ENCODE measurements around the gene TRPV6. TPM values are rescaled to one million over a fixed set of nuclear protein-coding genes. Genes with fewer than 3 reads are reported as not detected.

The TRPV6 gene
- total and polyA plus RNA-seq, 2 experiments from 2014 or later, result 0.08 to 0.80 TPM

DNA sequence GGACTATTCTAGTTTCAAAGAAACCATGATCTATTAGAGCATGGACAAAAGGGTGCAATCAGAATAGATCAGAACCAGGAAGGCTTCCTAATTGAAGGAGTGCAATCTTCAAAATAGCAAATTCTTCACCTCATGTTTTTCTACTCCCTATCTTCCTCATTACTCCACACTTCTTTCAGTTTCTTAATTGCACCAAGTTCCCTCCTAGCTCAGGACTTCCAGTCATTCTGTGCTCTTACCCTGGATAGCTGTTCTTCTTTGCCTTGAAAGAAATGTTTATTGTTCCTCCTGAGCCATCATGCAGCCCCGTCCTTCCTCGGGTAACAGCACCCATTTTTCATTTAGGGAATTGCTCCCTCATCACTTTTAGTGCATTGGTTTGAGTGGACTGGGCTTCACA, 24.9 kb upstream of the TRPV6 start:
- no peak overlapping the region for H3K4me2 ChIP-seq
- peaks cover 14% of the 10 kb centered on the region for H3K9me2 ChIP-seq (ENCODE audit: insufficient read depth)
- H3K27me3 Mint-ChIP-seq (ENCODE audit: insufficient read depth, low read depth, poor library complexity), result peaks cover 8% of the 10 kb centered on the region
- H2AFZ ChIP-seq, result no peak overlapping the region
- no peaks in the 10 kb centered on the region for H3K36me3 ChIP-seq (ENCODE audit: insufficient read depth)
- TF ChIP-seq EZH2phosphoT487 (IDR thresholded peaks at IDR 0.05; ENCODE audit: unreplicated experiment), result no peak
- TF ChIP-seq POLR2AphosphoS5 (IDR thresholded peaks at IDR 0.05; ENCODE audit: low read depth), result no peak
- no peak for TF ChIP-seq NANOG (IDR thresholded peaks at IDR 0.05; ENCODE audit: borderline replicate concordance)
- H3K79me2 ChIP-seq (replicated peaks; ENCODE audit: insufficient read depth), result no peaks in the 10 kb centered on the region
- no peak overlapping the region for H3K27ac Mint-ChIP-seq
- H4K20me1 ChIP-seq (replicated peaks; ENCODE audit: insufficient read depth), result no peaks in the 10 kb centered on the region
- peaks cover 5% of the 10 kb centered on the region; the same call in 2 of the 3 replicates for H3K36me3 Mint-ChIP-seq (ENCODE audit: low read depth)
- H3K9me3 Mint-ChIP-seq, result peaks cover 17% of the 10 kb centered on the region
- H3K27me3 ChIP-seq (ENCODE audit: insufficient read depth), result no peaks in the 10 kb centered on the region
- peaks cover 2% of the 10 kb centered on the region; the same call in 1 of the 3 replicates for H3K4me1 Mint-ChIP-seq
- no peak overlapping the region for H3K27ac ChIP-seq (ENCODE audit: low read depth)
- no peaks in the 10 kb centered on the region for H3K4me1 ChIP-seq (ENCODE audit: insufficient read depth)
- DNase-seq (ENCODE audit: low spot score) (no peak), ATAC-seq (no peak)
- H3K4me3 Mint-ChIP-seq, result no peak overlapping the region
- H3K4me3 ChIP-seq, result no peak overlapping the region
- H3F3A ChIP-seq (replicated peaks; ENCODE audit: low read depth), result no peaks in the 10 kb centered on the region

DNA sequence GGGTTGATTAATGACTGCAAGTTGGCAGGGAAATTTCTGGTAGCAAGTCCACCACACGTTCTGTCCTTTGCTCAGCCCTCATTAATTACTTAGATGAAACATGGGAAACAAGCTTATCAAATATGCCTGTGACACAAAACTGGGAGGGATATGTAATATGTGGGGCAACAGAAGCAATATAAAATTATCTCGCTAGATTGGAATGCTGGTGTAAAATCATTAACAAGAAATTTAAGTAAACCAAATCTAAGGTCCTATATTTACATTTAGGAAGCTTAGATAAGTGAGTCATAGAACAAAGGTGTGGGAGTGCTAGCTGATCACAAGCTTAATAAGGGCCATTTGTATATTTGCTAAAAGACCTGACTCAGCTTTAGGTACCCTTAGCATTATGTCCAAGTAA, 24.5 kb upstream of the TRPV6 start:
- H3K9me2 ChIP-seq (ENCODE audit: insufficient read depth), result peaks cover 11% of the 10 kb centered on the region
- H3K27ac ChIP-seq (ENCODE audit: low read depth), result no peak overlapping the region
- no peak overlapping the region for H3K4me3 Mint-ChIP-seq
- peaks cover 2% of the 10 kb centered on the region; the same call in 1 of the 3 replicates for H3K4me1 Mint-ChIP-seq
- no peaks in the 10 kb centered on the region for H3K27me3 ChIP-seq (ENCODE audit: insufficient read depth)
- TF ChIP-seq, protein P1, sequence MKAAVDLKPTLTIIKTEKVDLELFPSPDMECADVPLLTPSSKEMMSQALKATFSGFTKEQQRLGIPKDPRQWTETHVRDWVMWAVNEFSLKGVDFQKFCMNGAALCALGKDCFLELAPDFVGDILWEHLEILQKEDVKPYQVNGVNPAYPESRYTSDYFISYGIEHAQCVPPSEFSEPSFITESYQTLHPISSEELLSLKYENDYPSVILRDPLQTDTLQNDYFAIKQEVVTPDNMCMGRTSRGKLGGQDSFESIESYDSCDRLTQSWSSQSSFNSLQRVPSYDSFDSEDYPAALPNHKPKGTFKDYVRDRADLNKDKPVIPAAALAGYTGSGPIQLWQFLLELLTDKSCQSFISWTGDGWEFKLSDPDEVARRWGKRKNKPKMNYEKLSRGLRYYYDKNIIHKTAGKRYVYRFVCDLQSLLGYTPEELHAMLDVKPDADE (IDR thresholded peaks at IDR 0.05), result no peak
- no peak for TF ChIP-seq STAT1 (IDR thresholded peaks at IDR 0.05; ENCODE audit: unreplicated experiment)
- TF ChIP-seq, protein P2, sequence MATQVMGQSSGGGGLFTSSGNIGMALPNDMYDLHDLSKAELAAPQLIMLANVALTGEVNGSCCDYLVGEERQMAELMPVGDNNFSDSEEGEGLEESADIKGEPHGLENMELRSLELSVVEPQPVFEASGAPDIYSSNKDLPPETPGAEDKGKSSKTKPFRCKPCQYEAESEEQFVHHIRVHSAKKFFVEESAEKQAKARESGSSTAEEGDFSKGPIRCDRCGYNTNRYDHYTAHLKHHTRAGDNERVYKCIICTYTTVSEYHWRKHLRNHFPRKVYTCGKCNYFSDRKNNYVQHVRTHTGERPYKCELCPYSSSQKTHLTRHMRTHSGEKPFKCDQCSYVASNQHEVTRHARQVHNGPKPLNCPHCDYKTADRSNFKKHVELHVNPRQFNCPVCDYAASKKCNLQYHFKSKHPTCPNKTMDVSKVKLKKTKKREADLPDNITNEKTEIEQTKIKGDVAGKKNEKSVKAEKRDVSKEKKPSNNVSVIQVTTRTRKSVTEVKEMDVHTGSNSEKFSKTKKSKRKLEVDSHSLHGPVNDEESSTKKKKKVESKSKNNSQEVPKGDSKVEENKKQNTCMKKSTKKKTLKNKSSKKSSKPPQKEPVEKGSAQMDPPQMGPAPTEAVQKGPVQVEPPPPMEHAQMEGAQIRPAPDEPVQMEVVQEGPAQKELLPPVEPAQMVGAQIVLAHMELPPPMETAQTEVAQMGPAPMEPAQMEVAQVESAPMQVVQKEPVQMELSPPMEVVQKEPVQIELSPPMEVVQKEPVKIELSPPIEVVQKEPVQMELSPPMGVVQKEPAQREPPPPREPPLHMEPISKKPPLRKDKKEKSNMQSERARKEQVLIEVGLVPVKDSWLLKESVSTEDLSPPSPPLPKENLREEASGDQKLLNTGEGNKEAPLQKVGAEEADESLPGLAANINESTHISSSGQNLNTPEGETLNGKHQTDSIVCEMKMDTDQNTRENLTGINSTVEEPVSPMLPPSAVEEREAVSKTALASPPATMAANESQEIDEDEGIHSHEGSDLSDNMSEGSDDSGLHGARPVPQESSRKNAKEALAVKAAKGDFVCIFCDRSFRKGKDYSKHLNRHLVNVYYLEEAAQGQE (IDR thresholded peaks at IDR 0.05; ENCODE audit: unreplicated experiment), result no peak
- TF ChIP-seq JUNB (IDR thresholded peaks at IDR 0.05; ENCODE audit: unreplicated experiment), result no peak
- TF ChIP-seq, protein P3, sequence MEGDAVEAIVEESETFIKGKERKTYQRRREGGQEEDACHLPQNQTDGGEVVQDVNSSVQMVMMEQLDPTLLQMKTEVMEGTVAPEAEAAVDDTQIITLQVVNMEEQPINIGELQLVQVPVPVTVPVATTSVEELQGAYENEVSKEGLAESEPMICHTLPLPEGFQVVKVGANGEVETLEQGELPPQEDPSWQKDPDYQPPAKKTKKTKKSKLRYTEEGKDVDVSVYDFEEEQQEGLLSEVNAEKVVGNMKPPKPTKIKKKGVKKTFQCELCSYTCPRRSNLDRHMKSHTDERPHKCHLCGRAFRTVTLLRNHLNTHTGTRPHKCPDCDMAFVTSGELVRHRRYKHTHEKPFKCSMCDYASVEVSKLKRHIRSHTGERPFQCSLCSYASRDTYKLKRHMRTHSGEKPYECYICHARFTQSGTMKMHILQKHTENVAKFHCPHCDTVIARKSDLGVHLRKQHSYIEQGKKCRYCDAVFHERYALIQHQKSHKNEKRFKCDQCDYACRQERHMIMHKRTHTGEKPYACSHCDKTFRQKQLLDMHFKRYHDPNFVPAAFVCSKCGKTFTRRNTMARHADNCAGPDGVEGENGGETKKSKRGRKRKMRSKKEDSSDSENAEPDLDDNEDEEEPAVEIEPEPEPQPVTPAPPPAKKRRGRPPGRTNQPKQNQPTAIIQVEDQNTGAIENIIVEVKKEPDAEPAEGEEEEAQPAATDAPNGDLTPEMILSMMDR (conservative IDR thresholded peaks at IDR 0.05; ENCODE audit: low read depth in 2 of 2), result no peak
- no peak for TF ChIP-seq EZH2phosphoT487 (IDR thresholded peaks at IDR 0.05; ENCODE audit: unreplicated experiment)
- H3K4me2 ChIP-seq, result no peak overlapping the region
- H3K4me3 ChIP-seq, result no peak overlapping the region
- ATAC-seq (no peak), DNase-seq (ENCODE audit: low spot score) (no peak)
- no peaks in the 10 kb centered on the region for H4K20me1 ChIP-seq (replicated peaks; ENCODE audit: insufficient read depth)
- H2AFZ ChIP-seq, result no peak overlapping the region
- no peaks in the 10 kb centered on the region for H3K4me1 ChIP-seq (ENCODE audit: insufficient read depth)
- H3K79me2 ChIP-seq (replicated peaks; ENCODE audit: insufficient read depth), result no peaks in the 10 kb centered on the region
- H3F3A ChIP-seq (replicated peaks; ENCODE audit: low read depth), result no peaks in the 10 kb centered on the region
- H3K27ac Mint-ChIP-seq, result no peak overlapping the region
- 0 out of 2 replicates have a peak, but pooled peaks cover 3% of the 10 kb centered on the region for H3K36me3 ChIP-seq (ENCODE audit: insufficient read depth)
- H3K27me3 Mint-ChIP-seq (ENCODE audit: insufficient read depth, low read depth, poor library complexity), result peaks cover 8% of the 10 kb centered on the region
- peaks cover 5% of the 10 kb centered on the region; the same call in 2 of the 3 replicates for H3K36me3 Mint-ChIP-seq (ENCODE audit: low read depth)
- peaks cover 17% of the 10 kb centered on the region for H3K9me3 Mint-ChIP-seq

Data from GM23338 (cell line).